Large intestine (tissue), 3 donors: ENCODE results near the gene DOC2B. TPM values are rescaled to one million over a fixed set of nuclear protein-coding genes. Genes with fewer than 3 reads are reported as not detected.
"Not testable (repeated sequence)": the region's sequence is repeated elsewhere in the genome, so short reads cannot be mapped to it uniquely, and the experiment has no call there.

Experiments
- DNase-seq, 2 donors: peaks; one replicate each; pipeline versions ENCODE4 v3.0.0 to v3.0.0-alpha.2; 2013
- H3K27ac ChIP-seq: one replicate; pipeline ENCODE4 v1.5.1; 2013; ENCODE audit warnings: low read length
- H3K27me3 ChIP-seq: 2 replicates; pipeline ENCODE4 v1.6.1; 2013; ENCODE audit warnings: low read length; ENCODE audit not compliant: control insufficient read depth, insufficient read depth
- H3K36me3 ChIP-seq: 2 replicates; pipeline ENCODE4 v1.6.1; 2013; ENCODE audit warnings: low read length; ENCODE audit not compliant: control insufficient read depth, insufficient read depth
- H3K4me1 ChIP-seq: one replicate; pipeline ENCODE4 v1.6.1; 2013; ENCODE audit warnings: low read length; ENCODE audit not compliant: control insufficient read depth, insufficient read depth
- H3K4me3 ChIP-seq: one replicate; pipeline ENCODE4 v1.5.1; 2013; ENCODE audit warnings: low read length
- H3K9me3 ChIP-seq: one replicate; pipeline ENCODE4 v1.6.1; 2013; ENCODE audit warnings: mild to moderate bottlenecking, low read depth, low read length, moderate library complexity; ENCODE audit not compliant: control insufficient read depth
- WGBS: methylation state at CpG from one replicate; pipeline ENCODE4 v1.1.5; 2013; ENCODE audit warnings: low lambda C conversion rate; ENCODE audit not compliant: insufficient coverage; 5-methylcytosine and 5-hydroxymethylcytosine counted together
- polyA plus RNA-seq: library from polyadenylated mRNA; unstranded; fragments of 120-200 nt; gene quantifications from one replicate; pipeline ENCODE4 v1.2.1, GENCODE V29; 2013

Gene DOC2B
- polyA plus RNA-seq, 1 donor, result 7.0 TPM

- H3K4me1 ChIP-seq, H3K27ac ChIP-seq, DNase-seq, H3K27me3 ChIP-seq, H3K36me3 ChIP-seq, H3K9me3 ChIP-seq, H3K4me3 ChIP-seq: not testable (repeated sequence)
- WGBS, result no CpG with 5 or more reads among the region's 6 CpGs
These were observed 46.4 kb downstream of the DOC2B start for GRCh38 chr17:135022-135421.

GRCh38 chr17:134332-134785, 47.1 kb downstream of the DOC2B start:
- H3K9me3 ChIP-seq, H3K27ac ChIP-seq, H3K4me1 ChIP-seq, H3K27me3 ChIP-seq, H3K4me3 ChIP-seq, DNase-seq, H3K36me3 ChIP-seq: not testable (repeated sequence)
- WGBS, result no CpG with 5 or more reads among the region's 25 CpGs

- not testable (repeated sequence) for H3K27me3 ChIP-seq, H3K9me3 ChIP-seq, H3K27ac ChIP-seq, H3K4me3 ChIP-seq, DNase-seq, H3K36me3 ChIP-seq, H3K4me1 ChIP-seq
- WGBS, result no CpG with 5 or more reads among the region's 40 CpGs
These were observed 47.5 kb downstream of the DOC2B start for GRCh38 chr17:133932-134331.

- H3K9me3 ChIP-seq, H3K4me3 ChIP-seq, H3K4me1 ChIP-seq, H3K27ac ChIP-seq, H3K27me3 ChIP-seq, H3K36me3 ChIP-seq: not testable (repeated sequence)
- no CpG with 5 or more reads among the region's 20 CpGs for WGBS
- peak in 1 of 2 donors; percentile 4 for DNase-seq
These were observed 63.0 kb downstream of the DOC2B start for GRCh38 chr17:118339-118917.

- not testable (repeated sequence) for DNase-seq, H3K27me3 ChIP-seq
These were observed 68.3 kb downstream of the DOC2B start for GRCh38 chr17:113111-113510.

More at GRCh38 chr17:113111-113510, 68.3 kb downstream of the DOC2B start:
- WGBS, result no CpG with 5 or more reads among the region's 5 CpGs
- not testable (repeated sequence) for H3K9me3 ChIP-seq, H3K4me3 ChIP-seq, H3K36me3 ChIP-seq, H3K4me1 ChIP-seq, H3K27ac ChIP-seq

Other genes starting within 250 kb of the DOC2B start
- not detected for gene SCGB1C2, start 44.1 kb downstream of the DOC2B start, polyA plus RNA-seq
- gene RPH3AL, start 171.2 kb upstream of the DOC2B start, polyA plus RNA-seq, result 8.2 TPM